Measurements from ENCODE around the gene NAT16.

- TF ChIP-seq EZH2phosphoT487 (IDR thresholded peaks at IDR 0.05; ENCODE audit: unreplicated experiment) (no peak), REST (IDR thresholded peaks at IDR 0.05; ENCODE audit: unreplicated experiment) (no peak), CTCF (conservative IDR thresholded peaks at IDR 0.05; ENCODE audit: low read depth in 2 of 2) (no peak), EZH2 (IDR thresholded peaks at IDR 0.05; ENCODE audit: low read depth, unreplicated experiment) (no peak), POLR2AphosphoS5 (IDR thresholded peaks at IDR 0.05; ENCODE audit: low read depth) (no peak), ETS1 (IDR thresholded peaks at IDR 0.05) (no peak)
These were observed 39.2 kb downstream of the NAT16 start for GRCh38 chr7:101140746-101141382.
